A172 (cell line): ENCODE results near the gene EIF2AK2. TPM values are rescaled to one million over a fixed set of nuclear protein-coding genes. Genes with fewer than 3 reads are reported as not detected.

ENCODE experiments used
- DNase-seq: peaks from one replicate; pipeline ENCODE4 v3.0.0-alpha.2; 2015; ENCODE audit warnings: low spot score
- total RNA-seq: library from RNA; depleted of rRNA; stranded (reverse); fragments of >200 nt; shearing (Covaris generic); gene quantifications from 2 replicates; pipeline ENCODE4 v1.2.3, GENCODE V29; 2014

The EIF2AK2 gene
- total RNA-seq, 1 experiment from 2014 or later: 43.1 TPM

- DNase-seq: no peak
Measured at GRCh38 chr2:37171624-37171950, 14.8 kb upstream of the EIF2AK2 start.

GRCh38 chr2:37168217-37168981 is 11.6 kb upstream of the EIF2AK2 start:
- peak; percentile 52 for DNase-seq

- no peak for DNase-seq
Measured at GRCh38 chr2:37167636-37168180, 10.9 kb upstream of the EIF2AK2 start.

- DNase-seq: no peak
Measured at GRCh38 chr2:37164757-37165156, 8.0 kb upstream of the EIF2AK2 start.

- peak; percentile 52 for DNase-seq
Measured at GRCh38 chr2:37156071-37156856, 516 bp downstream of the EIF2AK2 start.

- DNase-seq: no peak
Measured at GRCh38 chr2:37154785-37155184, 2.0 kb downstream of the EIF2AK2 start.

GRCh38 chr2:37153224-37153623 is 3.6 kb downstream of the EIF2AK2 start:
- DNase-seq: no peak

- DNase-seq: no peak
Measured at GRCh38 chr2:37149626-37150322, 7.0 kb downstream of the EIF2AK2 start.

- no peak for DNase-seq
Measured at GRCh38 chr2:37148325-37148724, 8.5 kb downstream of the EIF2AK2 start.

GRCh38 chr2:37146062-37146461 is 10.7 kb downstream of the EIF2AK2 start:
- no peak for DNase-seq

GRCh38 chr2:37143974-37144373 is 12.8 kb downstream of the EIF2AK2 start:
- DNase-seq: no peak

GRCh38 chr2:37142546-37142945 is 14.2 kb downstream of the EIF2AK2 start:
- no peak for DNase-seq

GRCh38 chr2:37132914-37133313 is 23.9 kb downstream of the EIF2AK2 start:
- DNase-seq: no peak

GRCh38 chr2:37125416-37125815 is 31.4 kb downstream of the EIF2AK2 start:
- DNase-seq: no peak

GRCh38 chr2:37119157-37119556 is 37.6 kb downstream of the EIF2AK2 start:
- DNase-seq: peak; percentile 10

- DNase-seq: no peak
Measured at GRCh38 chr2:37117566-37117965, 39.2 kb downstream of the EIF2AK2 start.

- no peak for DNase-seq
Measured at GRCh38 chr2:37111958-37112357, 44.8 kb downstream of the EIF2AK2 start.

- no peak for DNase-seq
Measured at GRCh38 chr2:37110306-37111212, 46.2 kb downstream of the EIF2AK2 start.

GRCh38 chr2:37109523-37109922 is 47.3 kb downstream of the EIF2AK2 start:
- no peak for DNase-seq

GRCh38 chr2:37105150-37105549 is 51.6 kb downstream of the EIF2AK2 start:
- no peak for DNase-seq

- no peak for DNase-seq
Measured at GRCh38 chr2:37104178-37104577, 52.6 kb downstream of the EIF2AK2 start.
